KOPT-K1 (cell line): ENCODE measurements around the gene DUOXA1.
"Not testable (repeated sequence)": the region's sequence is repeated elsewhere in the genome, so short reads cannot be mapped to it uniquely, and the experiment has no call there.

Experiments
- H3K27ac ChIP-seq: fragments of 200-600 bp; sonication (generic); 2 replicates; pipeline ENCODE4 v1.5.1; 2016; ENCODE audit warnings: antibody characterized with exemption, mild to moderate bottlenecking, low read depth, low read length; ENCODE audit not compliant: poor library complexity, severe bottlenecking
- H3K36me3 ChIP-seq: fragments of 200-600 bp; sonication (generic); 2 replicates; pipeline ENCODE4 v1.5.1; 2017; ENCODE audit warnings: antibody characterized with exemption, mild to moderate bottlenecking, low read length, moderate library complexity; ENCODE audit not compliant: insufficient read depth
- H3K9me3 ChIP-seq: fragments of 200-600 bp; sonication (generic); 2 replicates; pipeline ENCODE4 v1.5.1; 2017; ENCODE audit warnings: antibody characterized with exemption, low read length, mild to moderate bottlenecking; ENCODE audit not compliant: insufficient read depth, poor library complexity, severe bottlenecking

Gene DUOXA1

GRCh38 chr15:45079628-45080246 lies 49.9 kb downstream of the DUOXA1 start:
- H3K27ac ChIP-seq, H3K36me3 ChIP-seq, H3K9me3 ChIP-seq: not testable (repeated sequence)

GRCh38 chr15:45079201-45079600 lies 50.5 kb downstream of the DUOXA1 start:
- H3K9me3 ChIP-seq, H3K36me3 ChIP-seq, H3K27ac ChIP-seq: not testable (repeated sequence)

DNA sequence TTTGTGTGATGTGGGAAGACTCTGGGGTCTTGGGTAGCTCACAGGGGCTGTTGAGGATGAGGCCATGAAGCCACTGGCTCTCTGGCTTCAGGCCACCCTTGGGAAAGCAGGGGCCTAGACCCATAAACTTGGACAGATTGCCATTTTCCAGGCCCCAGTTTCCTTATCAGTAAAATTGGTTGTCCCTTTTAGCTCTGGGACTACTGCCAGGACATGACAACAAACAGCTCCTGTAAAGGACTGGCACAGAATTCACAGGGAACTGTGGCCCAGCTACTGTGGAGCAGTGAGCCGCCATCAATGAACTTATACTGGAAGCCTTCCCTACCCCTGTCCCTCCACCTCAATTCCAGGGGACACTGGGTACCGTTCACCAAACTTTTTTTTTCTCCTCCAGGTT lies 52.3 kb downstream of the DUOXA1 start:
- not testable (repeated sequence) for H3K9me3 ChIP-seq, H3K27ac ChIP-seq

DNA sequence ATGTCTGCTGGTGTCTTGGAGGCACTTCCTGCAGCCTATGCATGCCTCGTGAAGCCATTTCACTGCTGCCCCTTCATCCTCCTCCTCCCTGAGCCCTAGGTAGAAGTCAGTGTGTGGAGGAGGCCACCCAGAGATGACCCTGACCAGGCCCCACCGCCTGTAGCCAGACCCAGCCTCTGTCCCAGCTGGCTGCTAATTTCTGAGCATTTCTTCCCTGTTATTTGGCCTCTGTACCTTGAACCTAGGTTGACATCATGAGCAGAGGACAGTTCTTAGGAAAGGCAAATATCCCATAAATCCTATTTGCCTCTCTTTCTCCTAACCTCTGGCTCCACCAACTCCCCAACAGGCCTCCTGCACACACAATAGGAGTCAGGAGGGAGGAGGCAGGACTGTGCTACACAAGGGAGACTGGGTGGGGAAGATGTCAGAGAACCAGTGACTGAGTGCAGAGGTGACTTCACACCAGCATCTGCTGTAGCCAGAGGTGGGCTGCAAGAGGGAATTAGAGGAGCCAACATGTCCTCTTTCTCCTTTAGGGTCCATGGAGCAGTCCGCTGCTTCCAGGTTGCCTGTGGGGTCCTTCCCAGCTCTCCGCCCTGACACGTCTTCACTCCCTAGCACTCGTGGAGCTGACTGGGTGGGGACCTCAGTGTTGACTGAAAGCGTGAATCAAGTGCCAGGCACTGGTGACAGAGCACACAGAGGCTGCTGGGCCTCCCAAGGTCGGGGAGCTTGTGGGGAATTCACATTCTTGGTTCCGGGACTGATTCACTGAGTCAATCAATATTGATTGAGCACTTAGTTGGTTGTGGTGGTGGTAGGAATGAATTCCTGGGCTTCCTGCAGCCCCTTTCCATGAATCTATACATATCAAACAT lies 54.0 kb downstream of the DUOXA1 start:
- not testable (repeated sequence) for H3K9me3 ChIP-seq, H3K27ac ChIP-seq, H3K36me3 ChIP-seq

More for the DNA sequence above, 52.3 kb downstream of the DUOXA1 start:
- H3K36me3 ChIP-seq = not testable (repeated sequence)

DNA sequence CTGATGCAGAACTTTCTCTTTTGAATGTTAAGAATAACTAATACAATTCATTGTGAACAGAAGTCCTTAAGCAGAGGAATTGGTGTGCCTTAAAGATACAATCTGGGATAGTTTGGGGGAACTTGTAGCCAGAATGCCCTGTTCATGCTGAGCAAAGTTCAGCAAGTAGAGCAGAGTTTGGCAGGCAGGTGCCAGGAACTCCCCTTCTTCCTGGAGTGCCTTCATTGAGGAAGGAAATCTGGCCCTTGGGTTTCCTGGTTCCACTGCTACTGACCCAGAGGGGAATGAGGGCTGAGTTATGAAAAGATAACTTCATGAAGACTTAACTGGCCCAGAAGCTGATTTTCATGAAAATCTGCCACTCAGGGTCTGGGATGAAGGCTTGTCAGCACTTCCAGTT lies 56.1 kb downstream of the DUOXA1 start:
- H3K36me3 ChIP-seq = peaks cover 15% of the 10 kb centered on the region
- H3K27ac ChIP-seq, H3K9me3 ChIP-seq: not testable (repeated sequence)

GRCh38 chr15:45069942-45070360 lies 59.7 kb downstream of the DUOXA1 start:
- not testable (repeated sequence) for H3K9me3 ChIP-seq
- Histone ChIP-seq H3K27ac (peak overlapping the region; percentile 22), H3K36me3 (peaks cover 25% of the 10 kb centered on the region)
